ENCODE results near the gene UPF2. TPM values are rescaled to one million over a fixed set of nuclear protein-coding genes. Genes with fewer than 3 reads are reported as not detected.

Gene UPF2
- polyA plus RNA-seq, 3 donors, result 2.7 to 6.7 (median 4.3) TPM

- Histone ChIP-seq H3K4me3 (replicated peaks in 1 of 3; ENCODE audit: low read depth in 2 of 3, low read length in 3 of 3) (no peak overlapping the region), H3K9ac (ENCODE audit: insufficient read depth, low read length, poor library complexity, severe bottlenecking) (no peak overlapping the region), H3K36me3 (replicated peaks in 1 of 2; ENCODE audit: control insufficient read depth in 1 of 2, insufficient read depth in 2 of 2, low read length in 2 of 2) (peaks cover 66 to 95% of the 10 kb centered on the region in 2 donors), H3K9me3 (replicated peaks in 1 of 2; ENCODE audit: control insufficient read depth in 1 of 2, insufficient read depth in 1 of 2, low read length in 2 of 2) (no peaks in the 10 kb centered on the region), H3K4me1 (ENCODE audit: control insufficient read depth in 1 of 2, insufficient read depth in 2 of 2, low read length in 2 of 2) (no peaks in the 10 kb centered on the region), H3K27ac (ENCODE audit: low read depth in 1 of 2, low read length in 2 of 2) (no peak overlapping the region), H2AFZ (ENCODE audit: insufficient read depth, low read depth, low read length, poor library complexity, severe bottlenecking) (no peak overlapping the region), H3K27me3 (ENCODE audit: control insufficient read depth in 2 of 2, insufficient read depth in 2 of 2, low read length in 2 of 2) (no peaks in the 10 kb centered on the region), H3K4me2 (replicated peaks; ENCODE audit: extremely low read depth, low read length, poor library complexity, severe bottlenecking) (no peak overlapping the region), H4K20me1 (ENCODE audit: insufficient read depth, low read length) (no peaks in the 10 kb centered on the region), H3K79me2 (ENCODE audit: insufficient read depth, low read length) (no peaks in the 10 kb centered on the region)
- H3K27ac Mint-ChIP-seq, result no peak overlapping the region
- intact Hi-C loops (cut with micrococcal nuclease), result no loop called here
- TF ChIP-seq, protein P1, sequence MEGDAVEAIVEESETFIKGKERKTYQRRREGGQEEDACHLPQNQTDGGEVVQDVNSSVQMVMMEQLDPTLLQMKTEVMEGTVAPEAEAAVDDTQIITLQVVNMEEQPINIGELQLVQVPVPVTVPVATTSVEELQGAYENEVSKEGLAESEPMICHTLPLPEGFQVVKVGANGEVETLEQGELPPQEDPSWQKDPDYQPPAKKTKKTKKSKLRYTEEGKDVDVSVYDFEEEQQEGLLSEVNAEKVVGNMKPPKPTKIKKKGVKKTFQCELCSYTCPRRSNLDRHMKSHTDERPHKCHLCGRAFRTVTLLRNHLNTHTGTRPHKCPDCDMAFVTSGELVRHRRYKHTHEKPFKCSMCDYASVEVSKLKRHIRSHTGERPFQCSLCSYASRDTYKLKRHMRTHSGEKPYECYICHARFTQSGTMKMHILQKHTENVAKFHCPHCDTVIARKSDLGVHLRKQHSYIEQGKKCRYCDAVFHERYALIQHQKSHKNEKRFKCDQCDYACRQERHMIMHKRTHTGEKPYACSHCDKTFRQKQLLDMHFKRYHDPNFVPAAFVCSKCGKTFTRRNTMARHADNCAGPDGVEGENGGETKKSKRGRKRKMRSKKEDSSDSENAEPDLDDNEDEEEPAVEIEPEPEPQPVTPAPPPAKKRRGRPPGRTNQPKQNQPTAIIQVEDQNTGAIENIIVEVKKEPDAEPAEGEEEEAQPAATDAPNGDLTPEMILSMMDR (IDR thresholded peaks at IDR 0.05), result no peak
- no peak for DNase-seq
- H3K4me1 Mint-ChIP-seq, result no peaks in the 10 kb centered on the region
- 87% methylated on average over 3 of the region's 8 CpGs for WGBS (ENCODE audit: insufficient coverage)
- H3K4me3 Mint-ChIP-seq, result no peak overlapping the region
- H3K9me3 Mint-ChIP-seq, result no peaks in the 10 kb centered on the region
- H3K27me3 Mint-ChIP-seq (ENCODE audit: low read depth in 3 of 3), result peaks cover 0 to 2% (median 0%) of the 10 kb centered on the region in 3 donors
- H3K36me3 Mint-ChIP-seq, result peaks cover 49 to 65% of the 10 kb centered on the region in 2 donors
Measured at GRCh38 chr10:11936389-11937152, 106.0 kb downstream of the UPF2 start.

DNA sequence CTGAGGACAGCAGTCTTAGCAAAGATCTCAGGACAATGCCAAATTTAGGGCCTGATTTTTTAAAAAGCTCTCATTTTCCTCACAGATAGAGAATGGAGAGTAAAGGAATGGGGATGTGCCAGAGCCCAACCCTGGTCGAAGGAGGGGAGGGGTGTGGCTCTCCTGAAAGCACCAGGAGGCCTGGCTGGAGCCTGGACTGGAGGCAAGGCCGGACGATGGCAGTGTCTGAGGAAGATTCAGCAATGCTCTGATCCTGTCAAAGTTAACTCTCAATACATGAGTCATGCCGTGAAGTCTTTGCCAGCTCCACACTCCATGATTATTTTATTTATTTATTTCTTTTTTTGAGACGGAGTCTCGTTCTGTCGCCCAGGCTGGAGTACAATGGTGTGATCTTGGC, 108.3 kb downstream of the UPF2 start:
- Mint-ChIP-seq H3K4me3 (no peak overlapping the region), H3K9me3 (no peaks in the 10 kb centered on the region), H3K36me3 (peaks cover 71 to 85% of the 10 kb centered on the region in 2 donors), H3K27me3 (ENCODE audit: low read depth in 3 of 3) (peaks cover 0 to 2% (median 0%) of the 10 kb centered on the region in 3 donors), H3K4me1 (no peaks in the 10 kb centered on the region), H3K27ac (no peak overlapping the region)
- no peak for DNase-seq
- Histone ChIP-seq H2AFZ (ENCODE audit: insufficient read depth, low read depth, low read length, poor library complexity, severe bottlenecking) (no peak overlapping the region), H3K4me3 (replicated peaks in 1 of 3; ENCODE audit: low read depth in 2 of 3, low read length in 3 of 3) (no peak overlapping the region), H3K27me3 (ENCODE audit: control insufficient read depth in 2 of 2, insufficient read depth in 2 of 2, low read length in 2 of 2) (no peaks in the 10 kb centered on the region), H3K79me2 (ENCODE audit: insufficient read depth, low read length) (no peaks in the 10 kb centered on the region), H3K9ac (ENCODE audit: insufficient read depth, low read length, poor library complexity, severe bottlenecking) (no peak overlapping the region), H4K20me1 (ENCODE audit: insufficient read depth, low read length) (no peaks in the 10 kb centered on the region), H3K27ac (ENCODE audit: low read depth in 1 of 2, low read length in 2 of 2) (no peak overlapping the region), H3K4me2 (replicated peaks; ENCODE audit: extremely low read depth, low read length, poor library complexity, severe bottlenecking) (no peak overlapping the region), H3K36me3 (replicated peaks in 1 of 2; ENCODE audit: control insufficient read depth in 1 of 2, insufficient read depth in 2 of 2, low read length in 2 of 2) (peaks cover 71 to 95% of the 10 kb centered on the region in 2 donors), H3K9me3 (replicated peaks in 1 of 2; ENCODE audit: control insufficient read depth in 1 of 2, insufficient read depth in 1 of 2, low read length in 2 of 2) (no peaks in the 10 kb centered on the region), H3K4me1 (ENCODE audit: control insufficient read depth in 1 of 2, insufficient read depth in 2 of 2, low read length in 2 of 2) (no peaks in the 10 kb centered on the region)
- 100% methylated on average over 1 of the region's 7 CpGs for WGBS (ENCODE audit: insufficient coverage)
- TF ChIP-seq, protein P1 (IDR thresholded peaks at IDR 0.05), result no peak
- intact Hi-C loops (cut with micrococcal nuclease), result no loop called here
